WTC11 (cell line): ENCODE measurements around the gene MRPL2. TPM values are rescaled to one million over a fixed set of nuclear protein-coding genes. Genes with fewer than 3 reads are reported as not detected.

Source experiments
- ATAC-seq: fragments of 200-7000 bp; cut with Tn5 transposase; 2 replicates; pipeline ENCODE4 v1.10.0; 2021; ENCODE audit warnings: mild to moderate bottlenecking, moderate library complexity
- CTCF ChIA-PET: fragments of 300-600 bp; sonication (Branson Sonifier 250); formaldehyde crosslinking; loops from one replicate; lab custom pipeline; 2021; ENCODE audit warnings: antibody characterized with exemption; lab: Charles Lee
- POLR2A ChIA-PET: fragments of 350-600 bp; sonication (Branson Sonifier 250); formaldehyde crosslinking; loops from one replicate; lab custom pipeline; 2021; ENCODE audit warnings: antibody characterized with exemption; lab: Charles Lee
- DNase-seq: peaks from one replicate; pipeline ENCODE4 v3.0.0; 2021; ENCODE audit warnings: low spot score
- H3K27ac Mint-ChIP-seq: 2 replicates; pipeline ENCODE4 v1.8.0; 2021; ENCODE audit warnings: mixed read lengths
- H3K27me3 Mint-ChIP-seq: 2 replicates; pipeline ENCODE4 v1.8.0; 2021; ENCODE audit warnings: low read depth, mild to moderate bottlenecking, moderate library complexity, mixed read lengths
- H3K36me3 Mint-ChIP-seq: 2 replicates; pipeline ENCODE4 v1.8.0; 2021; ENCODE audit warnings: mixed read lengths
- H3K4me1 Mint-ChIP-seq: 2 replicates; pipeline ENCODE4 v1.8.0; 2022; ENCODE audit warnings: mixed read lengths
- H3K4me3 Mint-ChIP-seq: 2 replicates; pipeline ENCODE4 v1.8.0; 2021; ENCODE audit warnings: mild to moderate bottlenecking, moderate library complexity, mixed read lengths
- H3K9me3 Mint-ChIP-seq: 2 replicates; pipeline ENCODE4 v1.8.0; 2021; ENCODE audit warnings: mixed read lengths
- CREM ChIP-seq: sonication (generic); formaldehyde crosslinking; IDR thresholded peaks from 2 replicates; pipeline ENCODE4 v1.8.1; 2022; ENCODE audit warnings: mild to moderate bottlenecking, missing genetic modification reagents, moderate library complexity
- ELF4 ChIP-seq: sonication (generic); formaldehyde crosslinking; IDR thresholded peaks from 2 replicates; pipeline ENCODE4 v1.8.1; 2022; ENCODE audit warnings: low read depth, mild to moderate bottlenecking, moderate library complexity, missing genetic modification reagents
- HMGA2 ChIP-seq: fragments of 250-450 bp; sonication (Bioruptor Pico); IDR thresholded peaks from 2 replicates; pipeline ENCODE4 v1.4.0; 2021; ENCODE audit warnings: mild to moderate bottlenecking, moderate library complexity
- JAZF1 ChIP-seq: fragments of 250-450 bp; sonication (Bioruptor Pico); IDR thresholded peaks from 2 replicates; pipeline ENCODE4 v1.9.0; 2021; ENCODE audit warnings: moderate library complexity, mild to moderate bottlenecking, inconsistent platforms
- NFATC4 ChIP-seq: fragments of 250-450 bp; sonication (Bioruptor Pico); IDR thresholded peaks from 2 replicates; pipeline ENCODE4 v1.9.0; 2021; ENCODE audit warnings: mild to moderate bottlenecking
- SMAD3 ChIP-seq: sonication (generic); formaldehyde crosslinking; IDR thresholded peaks from 2 replicates; pipeline ENCODE4 v1.8.0; 2022; ENCODE audit warnings: missing genetic modification reagents, mild to moderate bottlenecking, borderline replicate concordance
- ZNF317 ChIP-seq: sonication (generic); formaldehyde crosslinking; IDR thresholded peaks from 2 replicates; pipeline ENCODE4 v1.8.1; 2023; ENCODE audit warnings: low read depth, mild to moderate bottlenecking, moderate library complexity, missing genetic modification reagents, borderline replicate concordance
- ZNF396 ChIP-seq: fragments of 250-450 bp; sonication (Bioruptor Pico); IDR thresholded peaks from 2 replicates; pipeline ENCODE4 v1.8.0; 2021; ENCODE audit warnings: mild to moderate bottlenecking, moderate library complexity, borderline replicate concordance
- total RNA-seq: library from RNA; stranded (reverse); gene quantifications from 3 replicates; pipeline ENCODE4 v1.2.3, GENCODE V29; 2021
- TF ChIP-seq, protein P1 (sequence below): sonication (generic); formaldehyde crosslinking; IDR thresholded peaks from 2 replicates; pipeline ENCODE4 v1.8.1; 2023; ENCODE audit warnings: mild to moderate bottlenecking, missing genetic modification reagents, borderline replicate concordance
- TF ChIP-seq, protein P2 (sequence below): sonication (generic); formaldehyde crosslinking; IDR thresholded peaks from 2 replicates; pipeline ENCODE4 v1.8.1; 2023; ENCODE audit warnings: mild to moderate bottlenecking, missing genetic modification reagents, moderate library complexity
- TF ChIP-seq, protein P3 (sequence below): sonication (generic); formaldehyde crosslinking; IDR thresholded peaks from 2 replicates; pipeline ENCODE4 v1.8.1; 2023; ENCODE audit warnings: mild to moderate bottlenecking, moderate library complexity, missing genetic modification reagents
- TF ChIP-seq, protein P4 (sequence below): sonication (generic); formaldehyde crosslinking; conservative IDR thresholded peaks from 2 replicates; pipeline ENCODE4 v1.8.1; 2022; ENCODE audit warnings: mild to moderate bottlenecking, missing genetic modification reagents
- TF ChIP-seq, protein P5 (sequence below): sonication (generic); formaldehyde crosslinking; IDR thresholded peaks from 2 replicates; pipeline ENCODE4 v1.8.1; 2023; ENCODE audit warnings: mild to moderate bottlenecking, missing genetic modification reagents
- TF ChIP-seq, protein P6 (sequence below): sonication (generic); formaldehyde crosslinking; IDR thresholded peaks from 2 replicates; pipeline ENCODE4 v1.8.0; 2022; ENCODE audit warnings: mild to moderate bottlenecking, missing genetic modification reagents
- TF ChIP-seq, protein P7 (sequence below): sonication (generic); formaldehyde crosslinking; IDR thresholded peaks from 2 replicates; pipeline ENCODE4 v1.8.1; 2023; ENCODE audit warnings: mild to moderate bottlenecking, missing genetic modification reagents

MRPL2 gene
- total RNA-seq, 1 experiment from 2014 or later, result 131 TPM

DNA sequence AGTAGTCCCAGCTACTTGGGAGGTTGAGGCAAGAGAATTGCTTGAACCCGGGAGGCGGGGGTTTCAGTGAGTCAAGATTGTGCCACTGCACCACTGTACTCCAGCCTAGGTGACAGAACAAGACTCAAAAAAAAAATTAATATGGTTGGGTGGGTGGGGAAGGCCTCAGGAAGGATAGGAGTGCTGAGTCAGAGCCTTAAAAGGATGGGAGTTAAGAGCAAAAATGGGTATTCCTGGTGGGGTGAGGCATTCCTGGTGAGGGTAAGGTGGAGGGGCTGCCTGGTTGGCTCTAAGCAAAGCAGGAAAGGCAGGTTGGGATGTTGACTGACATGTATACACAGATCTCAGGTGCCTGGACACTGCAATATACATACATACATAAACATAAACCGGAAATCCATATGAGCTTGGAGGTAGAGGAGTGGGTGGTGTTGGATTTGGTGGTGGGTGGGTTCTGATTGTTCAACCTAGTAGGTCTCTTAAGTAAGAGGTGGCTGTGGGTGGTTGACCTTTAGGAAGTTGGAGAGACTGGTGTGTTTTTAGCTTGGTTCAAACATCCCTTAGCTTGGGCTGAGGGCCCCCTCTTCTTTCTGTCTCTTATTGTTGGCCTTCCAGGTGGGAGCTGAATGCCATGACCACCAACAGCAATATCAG is 39.1 kb downstream of the MRPL2 start:
- DNase-seq (no peak), ATAC-seq (no peak)
- ChIA-PET POLR2A (interaction anchor here (0.7 to 3.1 kb wide), 6 partner anchors 15 to 150 kb away, joined by 3 to 12 read pairs (median 4); partner anchors contain the start of genes CNPY3, CUL7, PPP2R5D and SRF), CTCF (interaction anchor here (1.1 to 2.9 kb wide), 5 partner anchors 33 to 154 kb away, joined by 3 to 18 read pairs (median 5); partner anchors contain the start of genes CUL7 and GNMT)
- H3K9me3 Mint-ChIP-seq, result no peaks in the 10 kb centered on the region
- no peaks in the 10 kb centered on the region for H3K27me3 Mint-ChIP-seq
- H3K27ac Mint-ChIP-seq, result peak overlapping the region; percentile 85
- TF ChIP-seq SMAD3 (CRISPR knock-in tag) (no peak), ELF4 (CRISPR knock-in tag) (no peak), JAZF1 (CRISPR knock-in tag) (no peak), NFATC4 (CRISPR knock-in tag) (no peak), ZNF317 (CRISPR knock-in tag) (no peak), CREM (no peak), ZNF396 (no peak), HMGA2 (CRISPR knock-in tag) (no peak)
- TF ChIP-seq, protein P1, sequence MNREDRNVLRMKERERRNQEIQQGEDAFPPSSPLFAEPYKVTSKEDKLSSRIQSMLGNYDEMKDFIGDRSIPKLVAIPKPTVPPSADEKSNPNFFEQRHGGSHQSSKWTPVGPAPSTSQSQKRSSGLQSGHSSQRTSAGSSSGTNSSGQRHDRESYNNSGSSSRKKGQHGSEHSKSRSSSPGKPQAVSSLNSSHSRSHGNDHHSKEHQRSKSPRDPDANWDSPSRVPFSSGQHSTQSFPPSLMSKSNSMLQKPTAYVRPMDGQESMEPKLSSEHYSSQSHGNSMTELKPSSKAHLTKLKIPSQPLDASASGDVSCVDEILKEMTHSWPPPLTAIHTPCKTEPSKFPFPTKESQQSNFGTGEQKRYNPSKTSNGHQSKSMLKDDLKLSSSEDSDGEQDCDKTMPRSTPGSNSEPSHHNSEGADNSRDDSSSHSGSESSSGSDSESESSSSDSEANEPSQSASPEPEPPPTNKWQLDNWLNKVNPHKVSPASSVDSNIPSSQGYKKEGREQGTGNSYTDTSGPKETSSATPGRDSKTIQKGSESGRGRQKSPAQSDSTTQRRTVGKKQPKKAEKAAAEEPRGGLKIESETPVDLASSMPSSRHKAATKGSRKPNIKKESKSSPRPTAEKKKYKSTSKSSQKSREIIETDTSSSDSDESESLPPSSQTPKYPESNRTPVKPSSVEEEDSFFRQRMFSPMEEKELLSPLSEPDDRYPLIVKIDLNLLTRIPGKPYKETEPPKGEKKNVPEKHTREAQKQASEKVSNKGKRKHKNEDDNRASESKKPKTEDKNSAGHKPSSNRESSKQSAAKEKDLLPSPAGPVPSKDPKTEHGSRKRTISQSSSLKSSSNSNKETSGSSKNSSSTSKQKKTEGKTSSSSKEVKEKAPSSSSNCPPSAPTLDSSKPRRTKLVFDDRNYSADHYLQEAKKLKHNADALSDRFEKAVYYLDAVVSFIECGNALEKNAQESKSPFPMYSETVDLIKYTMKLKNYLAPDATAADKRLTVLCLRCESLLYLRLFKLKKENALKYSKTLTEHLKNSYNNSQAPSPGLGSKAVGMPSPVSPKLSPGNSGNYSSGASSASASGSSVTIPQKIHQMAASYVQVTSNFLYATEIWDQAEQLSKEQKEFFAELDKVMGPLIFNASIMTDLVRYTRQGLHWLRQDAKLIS (CRISPR knock-in tag), result no peak
- TF ChIP-seq, protein P2, sequence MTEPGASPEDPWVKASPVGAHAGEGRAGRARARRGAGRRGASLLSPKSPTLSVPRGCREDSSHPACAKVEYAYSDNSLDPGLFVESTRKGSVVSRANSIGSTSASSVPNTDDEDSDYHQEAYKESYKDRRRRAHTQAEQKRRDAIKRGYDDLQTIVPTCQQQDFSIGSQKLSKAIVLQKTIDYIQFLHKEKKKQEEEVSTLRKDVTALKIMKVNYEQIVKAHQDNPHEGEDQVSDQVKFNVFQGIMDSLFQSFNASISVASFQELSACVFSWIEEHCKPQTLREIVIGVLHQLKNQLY (CRISPR knock-in tag), result no peak
- TF ChIP-seq, protein P3, sequence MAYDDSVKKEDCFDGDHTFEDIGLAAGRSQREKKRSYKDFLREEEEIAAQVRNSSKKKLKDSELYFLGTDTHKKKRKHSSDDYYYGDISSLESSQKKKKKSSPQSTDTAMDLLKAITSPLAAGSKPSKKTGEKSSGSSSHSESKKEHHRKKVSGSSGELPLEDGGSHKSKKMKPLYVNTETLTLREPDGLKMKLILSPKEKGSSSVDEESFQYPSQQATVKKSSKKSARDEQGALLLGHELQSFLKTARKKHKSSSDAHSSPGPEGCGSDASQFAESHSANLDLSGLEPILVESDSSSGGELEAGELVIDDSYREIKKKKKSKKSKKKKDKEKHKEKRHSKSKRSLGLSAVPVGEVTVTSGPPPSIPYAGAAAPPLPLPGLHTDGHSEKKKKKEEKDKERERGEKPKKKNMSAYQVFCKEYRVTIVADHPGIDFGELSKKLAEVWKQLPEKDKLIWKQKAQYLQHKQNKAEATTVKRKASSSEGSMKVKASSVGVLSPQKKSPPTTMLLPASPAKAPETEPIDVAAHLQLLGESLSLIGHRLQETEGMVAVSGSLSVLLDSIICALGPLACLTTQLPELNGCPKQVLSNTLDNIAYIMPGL, result no peak
- TF ChIP-seq, protein P4, sequence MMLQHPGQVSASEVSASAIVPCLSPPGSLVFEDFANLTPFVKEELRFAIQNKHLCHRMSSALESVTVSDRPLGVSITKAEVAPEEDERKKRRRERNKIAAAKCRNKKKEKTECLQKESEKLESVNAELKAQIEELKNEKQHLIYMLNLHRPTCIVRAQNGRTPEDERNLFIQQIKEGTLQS (CRISPR knock-in tag), result no peak
- TF ChIP-seq, protein P5, sequence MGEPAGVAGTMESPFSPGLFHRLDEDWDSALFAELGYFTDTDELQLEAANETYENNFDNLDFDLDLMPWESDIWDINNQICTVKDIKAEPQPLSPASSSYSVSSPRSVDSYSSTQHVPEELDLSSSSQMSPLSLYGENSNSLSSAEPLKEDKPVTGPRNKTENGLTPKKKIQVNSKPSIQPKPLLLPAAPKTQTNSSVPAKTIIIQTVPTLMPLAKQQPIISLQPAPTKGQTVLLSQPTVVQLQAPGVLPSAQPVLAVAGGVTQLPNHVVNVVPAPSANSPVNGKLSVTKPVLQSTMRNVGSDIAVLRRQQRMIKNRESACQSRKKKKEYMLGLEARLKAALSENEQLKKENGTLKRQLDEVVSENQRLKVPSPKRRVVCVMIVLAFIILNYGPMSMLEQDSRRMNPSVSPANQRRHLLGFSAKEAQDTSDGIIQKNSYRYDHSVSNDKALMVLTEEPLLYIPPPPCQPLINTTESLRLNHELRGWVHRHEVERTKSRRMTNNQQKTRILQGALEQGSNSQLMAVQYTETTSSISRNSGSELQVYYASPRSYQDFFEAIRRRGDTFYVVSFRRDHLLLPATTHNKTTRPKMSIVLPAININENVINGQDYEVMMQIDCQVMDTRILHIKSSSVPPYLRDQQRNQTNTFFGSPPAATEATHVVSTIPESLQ (CRISPR knock-in tag), result no peak
- TF ChIP-seq, protein P6, sequence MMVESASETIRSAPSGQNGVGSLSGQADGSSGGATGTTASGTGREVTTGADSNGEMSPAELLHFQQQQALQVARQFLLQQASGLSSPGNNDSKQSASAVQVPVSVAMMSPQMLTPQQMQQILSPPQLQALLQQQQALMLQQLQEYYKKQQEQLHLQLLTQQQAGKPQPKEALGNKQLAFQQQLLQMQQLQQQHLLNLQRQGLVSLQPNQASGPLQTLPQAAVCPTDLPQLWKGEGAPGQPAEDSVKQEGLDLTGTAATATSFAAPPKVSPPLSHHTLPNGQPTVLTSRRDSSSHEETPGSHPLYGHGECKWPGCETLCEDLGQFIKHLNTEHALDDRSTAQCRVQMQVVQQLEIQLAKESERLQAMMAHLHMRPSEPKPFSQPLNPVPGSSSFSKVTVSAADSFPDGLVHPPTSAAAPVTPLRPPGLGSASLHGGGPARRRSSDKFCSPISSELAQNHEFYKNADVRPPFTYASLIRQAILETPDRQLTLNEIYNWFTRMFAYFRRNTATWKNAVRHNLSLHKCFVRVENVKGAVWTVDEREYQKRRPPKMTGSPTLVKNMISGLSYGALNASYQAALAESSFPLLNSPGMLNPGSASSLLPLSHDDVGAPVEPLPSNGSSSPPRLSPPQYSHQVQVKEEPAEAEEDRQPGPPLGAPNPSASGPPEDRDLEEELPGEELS (CRISPR knock-in tag), result no peak
- TF ChIP-seq, protein P7, sequence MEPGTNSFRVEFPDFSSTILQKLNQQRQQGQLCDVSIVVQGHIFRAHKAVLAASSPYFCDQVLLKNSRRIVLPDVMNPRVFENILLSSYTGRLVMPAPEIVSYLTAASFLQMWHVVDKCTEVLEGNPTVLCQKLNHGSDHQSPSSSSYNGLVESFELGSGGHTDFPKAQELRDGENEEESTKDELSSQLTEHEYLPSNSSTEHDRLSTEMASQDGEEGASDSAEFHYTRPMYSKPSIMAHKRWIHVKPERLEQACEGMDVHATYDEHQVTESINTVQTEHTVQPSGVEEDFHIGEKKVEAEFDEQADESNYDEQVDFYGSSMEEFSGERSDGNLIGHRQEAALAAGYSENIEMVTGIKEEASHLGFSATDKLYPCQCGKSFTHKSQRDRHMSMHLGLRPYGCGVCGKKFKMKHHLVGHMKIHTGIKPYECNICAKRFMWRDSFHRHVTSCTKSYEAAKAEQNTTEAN (CRISPR knock-in tag), result no peak
- peak overlapping the region; percentile 74 for H3K4me3 Mint-ChIP-seq
- H3K4me1 Mint-ChIP-seq, result peaks cover 14% of the 10 kb centered on the region
- peaks cover 37% of the 10 kb centered on the region for H3K36me3 Mint-ChIP-seq
